NCI-H187 (cell line): ENCODE results near the gene UBA1.

Source experiments
- DNase-seq, 2 experiments: peaks; one replicate each; lab custom pipeline; 2025; lab: John Stamatoyannopoulos, UW

UBA1 gene

DNA sequence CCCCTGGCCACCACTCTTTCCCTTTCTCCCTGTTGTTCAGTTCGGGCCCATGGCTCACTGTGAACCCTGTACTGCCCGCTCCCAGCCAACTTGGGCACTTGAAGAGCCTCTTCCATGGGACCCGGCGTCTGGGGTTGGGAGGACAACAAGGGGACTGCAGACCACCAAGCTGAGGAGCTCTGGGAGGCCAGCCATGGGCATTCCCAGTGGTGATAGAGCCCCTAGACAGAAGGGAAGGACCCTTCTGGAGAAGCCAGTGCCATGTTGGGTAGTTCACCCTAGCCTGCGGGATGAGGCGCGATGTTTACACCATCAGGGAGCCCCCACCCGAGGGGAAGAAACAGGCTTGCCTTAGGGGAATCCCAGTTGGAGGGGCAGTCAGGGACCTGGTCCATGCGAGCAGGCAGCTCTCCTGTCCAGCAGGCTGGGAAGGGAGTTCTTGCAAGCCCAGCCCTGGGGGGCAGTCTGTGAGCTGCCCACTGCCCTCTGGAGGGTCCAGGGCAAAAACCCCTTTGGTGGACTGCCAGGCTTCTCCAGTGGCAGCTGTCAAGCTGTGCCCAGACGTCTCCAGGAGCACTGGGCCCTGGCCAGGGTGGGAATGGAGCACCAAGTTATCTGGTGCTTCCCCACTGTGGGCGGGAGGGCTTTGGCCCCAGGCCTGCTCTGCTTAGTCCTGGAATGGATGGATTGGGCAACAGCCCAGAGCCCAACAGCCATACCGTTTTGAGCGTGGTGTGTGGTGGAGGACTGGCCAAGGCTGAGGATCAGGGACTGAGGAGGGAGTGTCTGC lies 23.7 kb upstream of the UBA1 start:
- DNase-seq, result no peak

DNA sequence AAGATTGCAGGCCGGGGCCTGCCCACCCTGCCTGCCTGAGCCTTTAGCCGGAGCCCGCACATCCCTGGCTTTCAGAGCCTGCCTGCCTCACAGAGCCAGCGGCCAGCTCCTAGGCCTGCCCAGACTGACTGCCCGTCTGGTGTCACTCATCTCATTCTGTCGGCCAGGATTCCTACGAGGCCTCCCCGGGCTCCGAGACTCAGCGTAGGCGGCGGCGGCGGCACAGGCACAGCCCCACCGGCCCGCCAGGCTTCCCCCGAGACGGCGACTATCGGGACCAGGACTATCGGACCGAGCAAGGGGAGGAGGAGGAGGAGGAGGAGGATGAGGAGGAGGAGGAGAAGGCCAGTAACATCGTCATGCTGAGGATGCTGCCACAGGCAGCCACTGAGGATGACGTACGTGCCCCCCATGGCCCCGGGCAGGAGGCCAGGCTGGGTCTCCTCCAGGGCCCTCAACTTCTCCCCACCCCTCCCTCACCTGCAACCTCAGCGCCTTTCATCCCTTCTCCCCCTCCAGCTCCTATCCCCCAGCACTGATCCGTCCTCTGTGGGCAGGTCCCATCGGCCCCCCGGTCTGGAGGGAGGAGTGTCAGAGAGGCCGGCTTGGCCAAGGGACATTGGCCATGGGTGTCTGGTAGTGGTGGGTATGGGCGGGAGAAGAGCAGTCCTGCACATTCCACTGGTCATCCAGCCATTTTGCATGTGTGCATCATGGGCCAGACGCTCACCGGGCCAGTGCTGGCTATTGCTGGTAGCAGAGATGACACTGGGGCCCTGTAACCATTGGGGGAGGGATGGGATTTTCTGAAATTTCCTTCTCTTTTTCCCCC lies 22.6 kb upstream of the UBA1 start:
- DNase-seq, result no peak

DNA sequence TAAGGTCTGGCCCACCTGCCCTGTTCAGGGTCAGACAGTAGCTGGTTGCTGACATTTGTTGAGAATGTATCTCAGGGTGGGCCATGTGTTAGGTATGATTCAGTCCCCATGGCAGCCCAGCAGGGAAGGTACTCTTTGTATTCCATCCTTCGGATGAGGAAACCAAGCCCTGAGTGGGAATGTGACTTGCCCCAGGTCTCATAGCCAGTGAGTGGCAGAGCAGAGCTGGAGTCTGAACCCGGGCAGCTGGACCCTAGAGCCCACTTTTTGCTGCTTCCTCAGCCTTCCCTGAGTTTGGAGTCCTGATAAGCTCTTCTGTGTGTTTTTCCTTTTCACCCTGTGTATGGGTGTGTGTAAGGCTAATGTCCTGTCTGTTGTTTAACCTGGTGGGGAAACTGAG lies 21.6 kb upstream of the UBA1 start:
- no peak for DNase-seq

DNA sequence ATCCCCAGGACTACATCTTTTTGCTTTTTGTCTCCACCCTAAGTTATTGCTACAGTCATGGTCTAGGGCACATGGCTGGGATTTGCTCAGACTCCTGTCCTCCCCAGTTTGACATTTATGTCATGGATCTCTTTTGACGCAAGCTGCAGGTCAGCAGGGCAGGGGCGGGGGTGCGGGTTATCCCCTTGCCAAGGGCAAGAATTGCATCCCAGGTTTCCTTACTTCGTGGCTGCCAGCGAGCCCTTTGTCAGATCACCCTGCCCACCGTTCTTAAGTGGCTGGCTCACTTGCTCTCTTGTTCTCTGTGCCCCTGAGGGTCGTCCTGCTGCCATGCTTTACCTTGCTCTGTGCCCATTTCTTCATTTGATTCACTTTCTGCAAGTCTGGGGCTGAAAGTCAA lies 21.1 kb upstream of the UBA1 start:
- no peak for DNase-seq

DNA sequence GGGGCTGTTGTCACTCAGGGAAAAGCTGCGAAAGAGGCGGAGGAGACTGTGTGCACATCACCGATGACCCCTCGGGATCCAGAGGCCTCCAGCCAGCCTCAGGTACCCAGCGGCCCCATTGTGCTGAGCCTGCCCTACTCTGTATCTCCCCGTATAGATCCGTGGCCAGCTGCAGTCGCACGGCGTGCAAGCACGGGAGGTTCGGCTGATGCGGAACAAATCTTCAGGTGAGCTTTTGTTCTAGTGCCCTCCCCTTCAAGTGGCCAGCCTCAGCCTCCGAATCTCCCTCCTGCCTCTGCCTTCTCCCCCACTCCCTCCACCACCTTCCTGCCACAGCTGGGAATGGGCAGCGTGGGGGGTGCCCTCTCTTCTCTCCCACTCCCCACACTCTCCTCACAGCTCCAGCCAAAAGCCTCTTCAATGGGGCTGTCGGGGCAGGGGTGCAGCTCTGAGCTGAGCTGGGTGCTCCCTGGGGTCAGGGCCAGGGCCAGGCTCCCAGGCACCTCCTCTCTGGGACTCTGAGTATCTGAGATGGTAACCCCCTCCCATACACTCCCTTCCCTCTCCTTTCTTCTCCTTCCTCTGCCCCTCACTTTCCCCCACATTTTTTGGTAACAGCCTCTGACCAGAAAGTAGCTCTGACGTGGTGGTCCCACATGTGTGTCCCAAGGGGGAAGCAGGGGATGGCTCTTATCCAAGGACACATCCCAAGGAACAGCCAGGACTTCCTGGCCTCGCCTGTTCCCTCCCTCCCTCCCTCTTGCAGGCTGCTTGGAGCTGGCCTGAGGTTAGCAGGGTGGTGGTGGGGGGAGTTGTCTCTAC lies 20.4 kb upstream of the UBA1 start:
- no peak for DNase-seq

DNA sequence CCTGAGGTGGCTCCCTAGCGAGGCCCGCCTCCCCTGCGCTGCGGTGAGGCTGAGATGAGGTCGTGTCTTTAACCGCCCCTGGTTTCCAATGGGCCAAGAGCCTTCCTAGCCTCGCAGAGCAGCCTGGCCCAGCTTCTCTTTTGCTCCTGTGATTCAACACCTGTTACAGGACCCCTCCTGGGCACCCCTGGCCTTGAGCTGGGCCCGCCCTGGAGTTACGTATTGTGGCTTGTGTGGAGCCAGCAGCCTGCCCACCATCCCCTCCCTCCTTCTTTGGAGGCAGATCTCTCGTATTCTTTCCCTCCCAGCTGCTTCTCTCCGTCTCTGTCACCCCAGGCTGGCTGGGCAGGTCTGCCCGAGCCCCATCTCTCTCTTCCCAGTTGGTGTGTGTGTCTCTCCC lies 19.3 kb upstream of the UBA1 start:
- no peak for DNase-seq

DNA sequence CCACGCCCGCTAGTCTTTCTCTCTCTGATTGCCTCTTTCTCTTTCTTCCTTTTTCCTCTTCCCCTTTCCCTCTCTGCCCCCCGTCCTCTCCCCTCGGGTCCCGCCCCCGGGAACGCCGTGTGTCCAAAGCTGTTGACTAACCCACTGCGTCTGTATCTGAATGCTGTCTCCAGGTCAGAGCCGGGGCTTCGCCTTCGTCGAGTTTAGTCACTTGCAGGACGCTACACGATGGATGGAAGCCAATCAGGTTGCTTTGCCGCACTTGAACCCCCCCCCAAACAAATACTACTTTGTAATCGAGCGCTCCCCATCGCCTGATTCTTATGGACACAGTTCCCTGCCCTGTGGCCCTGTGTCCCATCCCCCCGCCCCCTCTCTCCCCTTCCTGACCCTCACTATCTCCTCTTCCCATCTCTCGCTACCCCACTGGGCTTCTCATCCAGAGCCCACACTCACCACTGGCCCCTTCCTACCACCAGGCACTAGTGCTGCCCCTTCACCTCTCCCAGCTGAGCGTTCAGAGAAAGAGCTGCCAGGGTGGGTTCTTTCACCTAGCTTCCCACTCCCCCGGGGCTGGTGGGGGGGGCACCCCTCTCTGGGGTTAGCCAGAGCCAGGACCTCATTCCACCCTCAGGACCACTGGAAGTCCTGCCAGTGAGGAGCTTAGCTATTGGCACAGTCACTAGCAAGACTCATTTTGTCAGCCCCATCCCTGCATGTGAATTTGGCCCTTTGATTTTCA lies 18.6 kb upstream of the UBA1 start:
- DNase-seq, result no peak

DNA sequence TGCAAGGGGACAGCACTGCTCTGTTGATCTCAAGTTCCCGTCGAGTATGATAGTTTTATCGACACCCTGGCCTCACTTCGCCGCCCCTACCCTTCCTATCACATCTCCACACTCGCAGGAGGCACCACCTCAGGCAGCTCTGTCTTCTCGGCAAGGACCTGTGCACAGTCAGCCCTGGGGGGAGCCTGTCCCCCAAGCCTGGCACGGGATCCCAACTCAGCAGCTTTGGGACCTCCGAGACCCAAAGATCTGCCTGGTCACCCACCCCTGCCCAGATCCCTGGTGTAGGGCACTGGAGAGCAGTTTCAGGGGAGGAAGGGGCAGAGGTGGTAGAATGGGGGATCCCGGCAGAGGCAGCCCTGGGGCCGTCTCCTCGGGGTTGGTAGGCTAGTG lies 18.0 kb upstream of the UBA1 start:
- DNase-seq, result no peak

DNA sequence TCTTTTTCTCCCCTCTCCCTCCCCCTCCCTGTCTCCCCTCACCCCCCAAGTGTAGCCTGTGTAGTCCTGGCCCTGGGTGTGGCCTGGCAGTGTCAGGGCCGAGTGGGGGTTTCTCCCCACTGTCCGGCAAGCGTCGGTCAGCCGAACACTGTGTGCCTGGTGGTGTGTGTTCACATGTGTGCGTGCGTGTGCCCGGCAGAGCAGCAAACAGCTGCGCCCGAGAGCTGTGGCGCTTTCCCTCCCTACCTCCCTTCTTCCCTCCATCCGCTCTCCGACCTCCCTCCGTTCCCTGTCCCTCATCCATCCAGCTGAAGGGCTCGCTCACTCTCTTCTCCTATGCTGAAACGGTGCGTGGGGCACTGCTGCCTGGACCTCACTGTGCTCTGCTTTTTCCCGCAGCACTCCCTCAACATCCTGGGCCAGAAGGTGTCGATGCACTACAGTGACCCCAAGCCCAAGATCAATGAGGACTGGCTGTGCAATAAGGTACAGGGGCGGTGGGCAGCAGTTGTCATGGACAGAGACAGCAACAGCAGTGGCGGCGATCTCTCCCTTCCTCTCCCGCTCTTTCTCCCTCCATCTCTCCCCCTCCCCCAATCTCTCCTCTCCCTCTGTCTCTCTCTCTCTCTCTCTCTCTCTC lies 17.4 kb upstream of the UBA1 start:
- no peak for DNase-seq

DNA sequence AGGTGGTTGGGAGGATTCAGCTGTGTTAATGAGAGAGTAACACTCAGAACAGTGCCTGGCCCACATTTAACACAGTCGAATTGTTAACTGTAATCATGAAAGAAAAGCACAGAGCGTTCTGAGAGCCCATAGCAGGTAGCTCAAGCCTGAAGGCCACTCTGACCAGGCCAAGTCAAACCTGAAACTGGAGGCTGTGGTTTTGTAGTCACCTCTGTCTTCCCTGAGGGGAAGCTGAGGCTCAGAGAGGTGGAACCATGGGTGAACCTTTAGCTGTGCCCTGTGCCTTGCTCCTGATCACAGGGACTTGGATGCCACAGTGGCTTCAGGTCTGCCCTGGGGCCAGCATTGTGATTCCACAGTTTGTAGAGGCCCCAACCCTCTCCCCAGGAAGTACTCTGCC lies 16.6 kb upstream of the UBA1 start:
- no peak for DNase-seq

DNA sequence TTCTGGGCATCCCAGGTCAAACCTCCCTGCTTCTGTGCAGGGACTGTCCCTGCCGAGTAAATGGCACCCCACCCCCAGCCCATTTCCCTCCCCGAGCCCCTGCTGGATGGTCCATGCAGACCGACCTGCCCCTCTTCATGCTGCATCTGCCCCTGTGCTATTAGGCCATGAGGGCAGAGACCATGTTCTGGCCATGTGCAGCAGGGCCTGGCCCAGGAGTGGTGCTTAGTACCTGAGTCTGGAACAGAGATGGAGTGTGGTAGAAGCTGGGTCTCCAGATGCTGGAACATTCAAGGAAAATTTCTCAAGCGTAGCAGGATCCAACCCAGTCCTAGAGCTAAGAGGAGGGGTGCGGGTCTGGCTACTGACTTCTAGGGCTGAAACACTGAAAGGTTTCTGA lies 15.3 kb upstream of the UBA1 start:
- DNase-seq, result no peak

DNA sequence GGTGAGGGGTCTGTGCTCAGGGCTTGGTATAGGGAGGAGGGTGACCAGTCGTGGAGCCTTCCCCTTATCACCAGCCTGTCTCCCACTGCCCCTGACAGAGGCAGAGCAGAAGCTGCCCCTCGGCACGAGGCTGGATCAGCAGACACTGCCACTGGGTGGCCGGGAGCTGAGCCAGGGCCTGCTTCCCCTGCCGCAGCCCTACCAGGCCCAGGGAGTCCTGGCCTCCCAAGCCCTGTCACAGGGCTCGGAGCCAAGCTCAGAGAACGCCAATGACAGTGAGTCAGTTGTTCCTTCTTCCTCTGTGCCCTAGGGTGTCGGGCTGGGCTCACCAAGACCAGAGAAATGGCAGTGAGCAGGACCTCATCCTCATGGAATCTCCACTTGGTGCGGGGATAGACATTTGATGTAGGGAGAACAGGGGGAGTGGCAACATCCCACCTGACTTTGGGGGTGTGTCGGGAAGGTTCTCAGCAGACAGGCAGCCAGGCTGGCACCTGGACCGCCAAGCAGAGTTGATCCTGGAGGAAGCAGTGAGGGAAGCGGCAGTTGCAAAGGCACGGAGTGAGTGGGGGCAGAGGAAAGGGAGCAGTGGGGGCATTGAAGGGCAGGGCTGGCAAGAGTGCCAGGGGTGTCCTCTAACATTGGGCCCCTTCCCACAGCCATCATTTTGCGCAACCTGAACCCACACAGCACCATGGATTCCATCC lies 14.3 kb upstream of the UBA1 start:
- no peak for DNase-seq

DNA sequence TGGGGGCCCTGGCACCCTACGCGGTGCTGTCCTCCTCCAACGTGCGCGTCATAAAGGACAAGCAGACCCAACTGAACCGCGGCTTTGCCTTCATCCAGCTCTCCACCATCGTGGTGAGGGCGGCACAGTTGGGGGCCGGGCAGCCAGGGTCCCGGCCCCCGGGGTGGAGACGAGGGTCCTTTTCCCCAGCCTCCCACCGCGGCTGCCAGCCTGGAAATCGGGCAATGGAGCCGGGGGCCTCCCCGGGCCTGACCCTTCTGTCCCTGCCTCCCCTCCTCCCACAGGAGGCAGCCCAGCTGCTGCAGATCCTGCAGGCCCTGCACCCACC lies 13.7 kb upstream of the UBA1 start:
- DNase-seq, result no peak

DNA sequence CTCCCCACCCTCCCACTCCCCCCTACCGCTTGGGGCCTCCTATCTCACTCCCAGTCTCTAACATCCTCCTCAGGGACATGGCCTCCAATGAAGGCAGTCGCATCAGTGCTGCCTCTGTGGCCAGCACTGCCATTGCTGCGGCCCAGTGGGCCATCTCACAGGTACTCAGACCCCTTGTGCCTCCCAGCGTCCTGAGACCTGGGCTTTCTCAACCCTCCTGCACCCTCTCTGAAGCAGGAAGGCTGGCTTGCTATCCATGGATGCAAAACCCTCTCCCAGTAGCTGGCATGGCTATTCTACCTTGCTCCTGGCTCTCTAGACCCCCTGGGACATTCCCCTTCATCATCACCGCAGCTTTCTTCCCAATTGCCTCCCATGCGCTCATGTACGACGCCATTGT lies 13.3 kb upstream of the UBA1 start:
- DNase-seq, result no peak

DNA sequence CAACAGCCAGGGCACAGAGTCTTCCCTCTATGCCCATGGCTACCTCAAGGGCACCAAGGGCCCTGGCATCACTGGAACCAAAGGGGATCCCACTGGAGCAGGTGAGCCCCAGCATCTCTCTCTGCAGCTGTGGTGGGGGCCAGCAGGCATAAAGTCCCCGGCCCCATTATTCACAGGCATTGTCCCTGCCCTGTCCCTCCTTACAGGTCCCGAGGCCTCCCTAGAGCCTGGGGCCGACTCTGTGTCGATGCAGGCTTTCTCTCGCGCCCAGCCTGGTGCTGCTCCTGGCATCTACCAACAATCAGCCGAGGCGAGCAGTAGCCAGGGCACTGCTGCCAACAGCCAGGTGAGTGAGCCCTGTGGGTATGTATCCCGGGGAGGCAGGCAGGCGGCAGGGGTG lies 12.3 kb upstream of the UBA1 start:
- DNase-seq, result no peak

DNA sequence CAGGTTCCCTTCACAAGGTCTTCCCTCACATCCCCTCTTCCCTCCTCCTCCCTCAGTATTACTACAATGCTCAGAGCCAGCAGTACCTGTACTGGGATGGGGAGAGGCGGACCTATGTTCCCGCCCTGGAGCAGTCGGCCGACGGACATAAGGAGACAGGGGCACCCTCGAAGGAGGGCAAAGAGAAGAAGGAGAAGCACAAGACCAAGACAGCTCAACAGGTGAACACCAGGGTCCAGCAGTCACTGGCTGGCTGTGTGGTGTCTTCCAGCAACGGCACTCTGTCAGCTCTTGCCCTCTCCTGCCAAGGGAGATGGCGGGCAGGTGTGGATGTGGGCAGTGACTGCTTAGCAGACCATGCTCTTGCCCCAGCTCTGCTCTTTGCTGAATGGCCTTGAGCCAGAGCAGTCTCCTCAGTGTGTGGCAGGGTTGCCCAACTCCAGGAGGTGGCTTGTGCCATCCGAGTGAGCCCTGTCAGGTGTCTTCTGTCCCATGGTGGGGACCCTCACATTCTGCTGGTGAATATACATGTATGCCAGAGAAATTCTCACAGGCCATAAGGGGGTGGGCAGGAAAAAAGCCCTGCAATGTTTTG lies 11.4 kb upstream of the UBA1 start:
- no peak for DNase-seq

DNA sequence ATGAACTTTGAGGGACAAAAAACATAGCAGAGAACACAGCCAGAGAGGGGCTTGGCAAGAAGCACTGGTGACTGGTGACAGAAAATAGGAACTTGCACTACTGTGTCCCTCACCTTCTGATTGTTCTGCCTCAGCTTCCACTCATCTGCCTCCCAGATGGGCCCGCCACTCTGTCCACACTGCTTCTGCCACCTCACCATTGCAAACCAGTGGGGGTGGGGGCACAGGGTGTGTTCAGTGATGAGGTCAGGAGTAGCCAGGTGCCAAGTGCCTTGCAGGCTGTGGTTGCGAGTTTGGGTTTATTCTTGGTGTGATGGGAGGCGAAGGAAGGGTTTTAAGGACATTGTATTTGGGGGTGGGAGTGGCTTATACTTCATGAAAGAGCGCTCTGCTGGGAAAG lies 9.1 kb upstream of the UBA1 start:
- DNase-seq, result no peak

DNA sequence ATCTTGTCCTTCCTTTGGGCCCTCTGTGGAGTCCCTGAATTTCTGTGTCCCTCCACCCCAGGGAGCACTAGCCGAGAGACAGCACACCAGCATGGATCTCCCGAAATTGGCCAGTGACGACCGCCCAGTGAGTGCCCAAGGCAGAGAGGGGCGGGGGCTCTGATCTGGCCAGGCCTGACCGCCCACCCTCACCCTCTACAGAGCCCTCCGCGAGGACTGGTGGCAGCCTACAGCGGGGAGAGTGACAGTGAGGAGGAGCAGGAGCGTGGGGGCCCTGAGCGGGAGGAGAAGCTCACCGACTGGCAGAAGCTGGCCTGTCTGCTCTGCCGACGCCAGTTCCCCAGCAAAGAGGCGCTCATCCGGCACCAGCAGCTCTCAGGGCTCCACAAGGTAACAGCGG lies 8.4 kb upstream of the UBA1 start:
- no peak for DNase-seq

DNA sequence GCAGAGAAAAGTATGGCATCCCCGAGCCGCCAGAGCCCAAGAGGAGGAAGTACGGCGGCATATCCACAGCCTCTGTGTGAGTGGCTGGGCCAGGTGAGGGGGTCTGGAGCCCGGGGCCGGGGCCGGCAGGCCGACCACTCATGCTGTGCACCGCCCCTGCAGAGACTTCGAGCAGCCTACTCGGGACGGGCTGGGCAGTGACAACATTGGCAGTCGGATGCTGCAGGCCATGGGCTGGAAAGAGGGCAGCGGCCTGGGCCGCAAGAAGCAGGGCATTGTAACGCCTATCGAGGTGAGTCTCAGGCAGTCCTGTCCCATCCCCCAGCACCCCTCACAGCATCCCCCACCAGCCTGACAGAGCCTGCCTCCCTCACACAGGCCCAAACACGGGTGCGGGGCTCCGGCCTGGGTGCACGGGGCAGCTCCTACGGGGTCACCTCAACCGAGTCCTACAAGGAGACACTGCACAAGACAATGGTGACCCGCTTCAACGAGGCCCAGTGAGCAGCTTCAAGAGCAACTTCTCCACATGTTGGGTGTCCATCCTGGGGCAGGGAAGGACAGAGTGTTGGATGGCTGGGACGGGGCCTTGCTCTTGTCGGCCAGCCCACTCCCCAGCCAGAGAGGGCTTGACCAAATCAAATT lies 7.4 kb upstream of the UBA1 start:
- no peak for DNase-seq

DNA sequence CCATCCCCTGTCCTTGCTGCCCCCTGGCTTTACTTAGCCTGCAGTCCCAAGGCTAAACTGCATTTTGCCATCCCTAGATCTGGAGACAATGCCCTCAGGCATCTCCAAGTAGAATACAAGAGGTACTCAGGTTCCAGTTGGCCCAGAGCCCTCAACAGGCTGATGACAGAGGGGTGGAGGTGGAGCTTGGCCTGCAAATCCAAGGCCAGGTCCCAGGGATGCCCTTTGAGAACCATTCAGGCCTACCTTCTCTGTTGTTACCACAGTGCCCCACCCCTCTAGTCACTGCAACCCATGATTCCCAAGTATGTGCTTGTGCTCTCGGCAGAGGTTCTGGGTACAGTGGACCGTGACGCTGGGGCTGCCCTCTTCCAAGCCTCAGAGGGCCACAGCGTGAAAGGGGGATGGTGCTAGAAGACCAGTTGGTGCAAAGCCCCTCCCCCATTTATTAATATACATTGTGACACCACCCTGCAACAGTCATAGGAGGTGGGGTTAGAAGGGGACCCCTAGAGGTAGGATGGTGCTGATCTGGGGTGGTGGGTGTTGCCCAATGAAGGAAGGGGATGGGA lies 6.4 kb upstream of the UBA1 start:
- DNase-seq, result no peak
